DMS79 (cell line): ENCODE measurements around the gene ZFP69.

Experiments
- DNase-seq: peaks from one replicate; lab custom pipeline; 2025; lab: John Stamatoyannopoulos, UW

The ZFP69 gene

GRCh38 chr1:40508375-40509341 is 31.6 kb downstream of the ZFP69 start, which contains the start of gene EXO5:
TSS of gene EXO5 (plus strand) at chr1:40508767. CDS start at chr1:40514545, 5,778 bp downstream.
- peak; percentile 47 for DNase-seq

- DNase-seq: no peak
These were observed 42.4 kb downstream of the ZFP69 start for GRCh38 chr1:40519517-40519916.

GRCh38 chr1:40530735-40531380 is 53.8 kb downstream of the ZFP69 start:
- DNase-seq: no peak

GRCh38 chr1:40531381-40532061 is 54.4 kb downstream of the ZFP69 start, which contains the start of gene ZNF684:
TSS of gene ZNF684 (plus strand) at chr1:40531637. CDS start at chr1:40533167, 1,530 bp downstream.
- peak; percentile 91 for DNase-seq

GRCh38 chr1:40532062-40532389 is 54.9 kb downstream of the ZFP69 start:
- no peak for DNase-seq

- peak; percentile 1 for DNase-seq
These were observed 55.8 kb downstream of the ZFP69 start for GRCh38 chr1:40532844-40533424.

- no peak for DNase-seq
These were observed 57.5 kb downstream of the ZFP69 start for GRCh38 chr1:40534589-40534988.

- DNase-seq: no peak
These were observed 58.6 kb downstream of the ZFP69 start for GRCh38 chr1:40535732-40536131.

- DNase-seq: no peak
These were observed 62.2 kb downstream of the ZFP69 start for GRCh38 chr1:40539338-40539737.
